ENCODE measurements around the gene ADCY3.

The ADCY3 gene

DNA sequence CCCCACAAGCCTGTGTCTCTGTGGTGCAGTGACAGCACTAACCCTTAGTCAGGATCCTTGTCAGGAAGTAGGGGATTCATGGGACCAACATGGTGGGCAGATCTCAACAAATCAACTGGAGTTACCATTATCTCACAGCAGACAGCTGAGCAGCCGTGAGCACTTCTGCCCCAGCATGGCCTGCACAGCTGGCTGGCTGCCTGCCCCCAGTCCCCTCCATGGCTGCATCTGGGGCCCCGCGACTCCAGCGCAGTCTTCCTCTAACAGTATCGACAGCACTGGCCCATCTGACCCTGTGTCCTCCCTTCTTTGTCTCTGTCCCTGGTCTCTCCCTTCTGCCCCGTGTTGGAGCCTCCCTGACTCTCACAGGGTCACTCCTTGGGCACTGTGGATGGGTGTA is 4.7 kb upstream of the ADCY3 start:
- DNase-seq = no peak

DNA sequence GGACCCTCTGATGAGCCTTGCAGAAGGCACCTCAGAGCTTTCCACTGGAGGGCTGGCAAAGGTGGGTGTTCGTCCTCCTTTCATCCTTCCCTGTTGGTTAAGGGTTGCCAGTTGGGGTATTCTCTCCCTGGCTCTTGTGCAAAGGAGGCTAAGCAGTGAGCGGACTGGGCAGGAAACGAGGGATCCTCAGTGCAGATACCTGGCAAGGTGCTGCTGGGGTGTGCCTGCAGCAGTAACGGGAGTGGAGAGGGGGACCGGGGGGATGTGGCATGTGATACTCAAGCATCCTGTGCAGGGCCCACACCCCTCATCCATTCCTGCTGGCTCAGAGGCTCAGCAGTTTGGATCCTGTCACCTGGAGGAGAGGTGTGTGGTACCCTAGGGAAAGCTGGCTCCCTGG is 4.2 kb upstream of the ADCY3 start:
- no peak for DNase-seq

DNA sequence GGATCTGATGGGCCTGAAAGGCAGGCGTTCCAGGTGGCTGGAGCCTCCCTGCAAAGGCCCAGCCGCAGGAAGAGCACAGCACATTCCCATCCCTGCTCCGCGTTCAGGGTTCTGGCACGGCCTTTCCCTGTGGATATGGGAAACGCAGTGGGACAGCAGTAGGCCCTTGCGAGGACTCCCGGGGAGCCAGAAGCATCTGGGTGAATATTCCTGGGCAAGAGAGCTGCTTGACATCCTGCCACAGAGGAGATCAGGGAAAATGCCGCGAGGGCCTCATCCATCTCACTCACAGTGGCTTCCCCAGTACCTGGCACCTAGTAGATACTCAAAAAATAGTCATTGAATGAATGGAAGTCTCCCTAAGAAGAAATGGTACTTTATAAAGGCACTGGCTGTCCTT is 3.1 kb upstream of the ADCY3 start:
- no peak for DNase-seq

DNA sequence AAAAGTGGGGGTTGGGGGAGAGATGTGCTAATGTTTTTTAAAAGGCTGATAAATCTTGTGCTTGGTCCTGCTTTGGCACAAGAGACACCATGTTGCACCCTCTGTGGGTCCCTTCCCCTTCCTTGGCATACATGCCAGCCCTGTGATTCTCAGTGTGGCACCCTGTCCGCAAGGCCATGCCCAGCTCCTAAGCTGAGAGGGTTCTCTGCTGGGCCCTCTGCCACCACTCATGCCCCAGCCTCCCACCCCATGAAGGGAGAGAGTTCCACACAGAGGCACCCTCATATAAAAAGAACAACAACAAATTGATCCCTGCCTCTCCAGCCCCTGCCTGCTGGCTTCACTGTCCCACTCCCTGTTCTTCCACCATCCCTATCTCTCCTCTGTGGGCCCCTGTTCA is 2.5 kb upstream of the ADCY3 start:
- no peak for DNase-seq

DNA sequence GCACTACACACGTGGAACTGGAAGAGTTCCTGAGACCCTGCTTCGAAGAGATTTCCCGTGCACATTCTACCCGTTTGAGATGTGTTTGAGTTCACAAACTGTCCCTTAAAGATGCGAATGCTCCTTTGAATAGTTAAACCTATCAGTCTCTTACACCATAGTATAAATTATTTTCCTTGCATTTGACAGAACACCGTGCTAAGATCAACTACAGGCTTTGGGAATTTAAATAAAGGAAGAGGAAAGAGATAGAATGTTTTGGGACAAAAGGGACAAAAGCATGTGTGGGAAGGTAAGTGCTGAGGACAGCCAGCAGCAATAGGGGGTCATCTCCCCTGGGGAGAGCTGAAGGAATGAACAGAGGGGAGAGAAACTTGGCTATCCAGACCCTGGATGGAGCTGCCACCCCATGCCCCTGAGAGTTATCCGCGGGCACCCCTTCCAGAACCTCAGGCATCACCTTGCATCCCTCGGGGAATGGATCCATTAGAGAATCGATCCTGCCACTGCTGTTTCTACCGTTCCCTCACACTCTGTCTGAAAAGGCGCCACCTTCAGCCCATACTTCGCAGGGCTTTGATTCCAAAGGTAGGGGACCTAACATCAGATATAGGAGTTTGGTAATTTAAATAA is 888 bp upstream of the ADCY3 start:
- DNase-seq = peak in 1 of 2 donors; percentile 27

DNA sequence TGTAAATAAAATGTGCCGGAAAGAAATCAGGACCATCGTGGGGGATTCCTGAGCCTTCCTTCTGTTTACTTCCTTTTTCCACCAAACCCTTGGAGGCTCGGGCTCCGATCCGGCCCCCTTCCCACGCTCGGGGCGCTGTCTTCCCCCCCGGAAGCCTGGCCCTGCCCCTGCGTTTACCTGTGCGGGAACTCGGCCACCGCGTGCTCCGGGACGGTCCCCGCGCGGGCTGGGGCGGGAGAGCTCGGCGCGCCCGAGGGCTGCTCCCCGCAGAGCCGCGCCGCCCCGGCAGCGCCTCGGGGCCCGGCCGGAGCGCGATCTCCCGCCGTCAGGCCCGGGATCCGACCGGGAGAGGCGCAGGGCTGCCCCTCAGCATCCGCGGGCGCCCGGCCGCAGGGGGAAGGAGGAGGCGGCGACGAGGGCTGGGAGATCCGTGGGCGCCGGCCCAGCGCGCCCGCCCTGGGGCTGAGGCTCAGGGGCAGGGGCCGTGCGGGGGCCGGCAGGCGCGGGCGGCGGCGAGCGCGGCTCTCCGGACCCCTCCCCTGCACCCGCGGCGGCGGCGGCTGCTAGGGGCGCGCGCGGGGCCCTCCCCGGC is 435 bp downstream of the ADCY3 start:
- DNase-seq = no peak

DNA sequence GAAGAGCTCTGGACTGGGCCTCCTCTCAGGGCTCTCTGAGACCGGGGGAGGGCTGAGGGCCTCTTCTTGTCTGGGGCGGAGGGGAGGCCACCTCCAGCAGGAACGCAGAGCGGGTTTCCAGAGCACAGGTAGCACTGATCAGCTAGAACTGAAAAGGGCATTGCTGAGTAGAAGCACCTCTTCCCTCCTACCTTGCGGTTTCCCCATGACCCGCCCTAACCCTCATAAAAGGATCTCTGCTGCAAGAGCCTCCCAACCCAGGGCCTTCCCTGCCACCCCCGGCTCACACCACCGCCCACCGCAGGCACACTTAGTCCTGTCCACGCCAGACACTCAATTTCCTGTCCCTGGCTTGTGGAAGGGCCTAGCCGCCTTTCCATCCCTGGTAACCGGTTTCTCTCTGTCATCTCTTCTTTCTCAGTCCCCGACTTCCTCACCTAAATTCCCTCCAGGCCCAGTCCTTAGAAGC is 966 bp downstream of the ADCY3 start:
- peak; percentile 53 to 68 for DNase-seq

DNA sequence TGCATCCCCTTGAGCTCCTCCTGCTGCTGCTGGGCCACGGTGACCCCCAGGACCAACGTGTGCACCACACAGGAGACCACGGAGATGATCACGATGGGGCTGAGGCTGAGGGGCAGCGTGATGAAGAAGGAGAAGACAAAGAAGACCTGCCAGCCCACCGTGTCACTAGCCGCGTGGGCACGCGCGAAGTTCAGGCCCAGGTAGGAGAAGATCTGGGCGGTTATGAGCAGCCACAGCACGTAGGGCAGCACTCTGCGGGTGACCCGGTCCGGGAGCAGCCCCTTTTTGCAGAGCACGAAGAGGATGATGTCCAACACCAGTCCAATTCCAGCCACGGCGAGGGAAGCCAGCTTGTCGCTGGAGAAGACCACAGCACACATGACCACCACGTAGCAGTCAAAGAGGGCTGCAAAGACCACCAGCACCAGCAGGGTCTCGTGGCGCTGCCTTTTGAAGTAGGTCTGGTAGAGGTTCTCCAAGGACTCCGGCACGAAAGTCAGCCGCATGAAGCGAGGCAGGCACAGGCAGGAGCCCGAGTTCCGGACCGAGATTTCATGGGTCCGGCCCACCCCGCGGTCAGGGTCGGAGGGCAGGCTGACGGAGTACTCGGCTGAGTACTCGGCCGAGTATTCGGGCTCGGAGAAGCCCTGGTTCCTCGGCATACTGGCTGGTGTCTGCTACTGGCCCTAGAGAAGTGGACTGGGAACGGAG is 1.6 kb downstream of the ADCY3 start:
- DNase-seq = no peak

DNA sequence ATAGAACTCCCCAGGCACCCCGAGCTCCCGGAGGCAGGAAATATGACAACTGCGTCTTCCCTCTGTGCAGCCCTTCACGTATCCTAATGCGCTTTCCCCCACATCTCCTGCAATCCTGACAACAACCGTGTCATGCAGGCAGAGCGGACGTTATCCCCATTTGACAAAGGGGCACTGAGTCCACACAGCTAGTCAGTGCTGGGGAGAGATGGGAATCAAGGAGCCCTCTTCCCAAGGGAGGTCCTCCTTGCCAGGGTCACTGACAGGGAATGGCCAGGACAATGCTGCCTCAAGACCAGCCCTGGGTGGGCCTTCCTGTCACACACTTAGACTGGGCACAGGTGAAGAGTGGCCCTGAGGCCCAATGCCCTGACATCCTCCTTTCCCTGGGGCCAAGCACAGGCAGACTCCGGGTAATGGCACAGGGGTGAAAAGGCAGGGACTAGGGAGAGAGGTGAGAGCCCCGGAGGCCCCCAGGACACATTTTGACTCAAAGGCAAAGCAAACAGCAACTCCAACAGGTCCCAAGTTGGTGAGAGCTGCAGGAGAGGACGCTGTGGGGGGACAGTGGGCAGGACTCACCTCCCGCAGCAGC is 2.2 kb downstream of the ADCY3 start:
- DNase-seq = no peak

DNA sequence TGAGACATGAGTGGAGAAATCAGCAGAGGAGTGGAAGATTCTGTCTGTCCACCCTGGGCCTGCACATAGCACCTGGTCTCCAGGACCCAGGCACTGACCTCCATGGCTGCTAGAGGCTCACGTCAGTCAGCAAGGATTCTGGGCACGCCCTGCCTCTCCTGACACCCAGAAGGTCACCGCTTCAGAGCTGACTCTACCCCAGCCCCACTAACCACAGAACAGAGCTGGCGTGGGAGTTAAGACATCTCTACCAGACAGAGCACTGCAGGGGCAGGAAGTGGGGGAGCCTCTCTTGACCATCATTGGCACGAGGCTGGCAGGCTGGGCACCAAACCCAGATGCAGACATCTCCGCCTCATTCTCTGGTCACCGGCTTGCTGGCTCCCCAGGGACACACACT is 3.0 kb downstream of the ADCY3 start:
- no peak for DNase-seq

DNA sequence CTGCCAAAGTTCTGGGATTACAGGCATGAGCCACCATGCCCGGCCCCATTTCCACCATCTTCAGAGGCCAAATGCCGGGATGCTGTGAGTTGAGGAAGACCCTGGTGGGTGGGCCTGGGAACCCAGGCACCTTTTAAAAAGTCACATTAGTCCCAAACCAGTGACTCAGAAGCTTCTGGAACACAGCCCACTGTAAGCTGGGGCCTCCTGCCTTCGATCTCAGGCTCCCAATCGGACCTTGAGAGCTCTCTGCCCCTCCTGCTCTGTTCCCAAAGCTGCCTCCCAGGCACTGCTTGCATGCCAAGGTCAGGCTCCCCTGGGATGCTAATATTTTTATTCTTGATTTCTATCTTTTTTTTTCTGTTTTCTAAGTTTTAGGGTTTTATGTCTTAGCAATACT is 4.2 kb downstream of the ADCY3 start:
- DNase-seq = no peak

DNA sequence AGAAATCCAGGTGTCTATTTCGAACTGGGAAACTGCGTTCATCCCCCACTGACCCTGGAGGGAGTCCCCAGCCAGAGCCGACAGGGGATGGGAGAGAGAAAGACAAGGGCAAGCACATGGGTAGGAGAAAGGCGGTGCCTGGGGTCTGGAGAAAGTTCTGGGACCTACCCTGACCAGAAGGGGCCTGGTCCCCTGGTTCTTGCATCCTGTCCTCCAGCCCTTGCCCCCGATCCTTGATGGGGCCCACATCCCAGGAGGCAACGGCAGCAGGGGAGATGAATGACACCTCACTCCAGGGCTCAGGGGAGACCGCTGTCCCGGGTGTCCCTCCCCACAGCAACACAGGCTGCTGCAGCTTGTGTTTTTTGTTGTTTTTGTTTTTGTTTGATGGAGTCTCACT is 4.9 kb downstream of the ADCY3 start:
- no peak for DNase-seq

DNA sequence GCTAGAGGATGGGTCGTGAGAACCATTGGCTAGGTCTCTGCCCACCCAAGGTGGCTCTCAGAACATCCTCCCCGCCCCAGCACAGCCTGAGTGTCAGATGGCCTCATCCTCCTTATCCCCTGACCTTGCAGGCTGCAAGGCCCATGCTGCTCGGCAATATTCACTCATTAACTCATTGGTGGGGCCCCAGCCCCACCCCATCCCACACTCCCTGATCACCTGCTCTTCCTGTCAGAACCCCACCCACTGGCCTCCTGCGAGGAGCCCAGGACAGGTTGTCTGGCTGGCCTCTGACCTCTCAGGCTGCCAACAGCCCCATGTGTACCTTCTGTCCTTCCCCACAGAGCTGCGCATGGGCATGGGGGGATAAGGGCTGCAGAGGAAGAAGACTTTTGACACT is 5.3 kb downstream of the ADCY3 start:
- DNase-seq = no peak

DNA sequence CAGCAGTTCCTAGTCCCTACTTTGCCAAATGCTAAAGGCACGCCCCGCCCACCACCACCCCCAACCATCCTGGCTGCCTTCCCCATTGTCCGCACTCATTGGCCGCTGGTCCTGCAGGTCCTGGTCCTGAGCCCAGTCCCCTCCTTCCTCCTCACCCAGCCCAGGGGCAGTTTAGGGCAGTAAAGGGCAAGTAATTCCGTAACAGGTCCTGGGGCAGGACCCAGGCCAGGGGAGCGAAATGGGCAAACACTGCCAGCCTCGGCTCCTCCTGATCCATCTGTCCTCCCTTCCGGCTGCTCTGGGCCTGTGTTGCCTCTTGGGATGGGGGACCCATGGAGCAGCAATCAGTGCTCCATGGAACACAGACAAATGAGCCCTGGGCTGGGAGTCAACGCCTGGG is 6.1 kb downstream of the ADCY3 start:
- no peak for DNase-seq

DNA sequence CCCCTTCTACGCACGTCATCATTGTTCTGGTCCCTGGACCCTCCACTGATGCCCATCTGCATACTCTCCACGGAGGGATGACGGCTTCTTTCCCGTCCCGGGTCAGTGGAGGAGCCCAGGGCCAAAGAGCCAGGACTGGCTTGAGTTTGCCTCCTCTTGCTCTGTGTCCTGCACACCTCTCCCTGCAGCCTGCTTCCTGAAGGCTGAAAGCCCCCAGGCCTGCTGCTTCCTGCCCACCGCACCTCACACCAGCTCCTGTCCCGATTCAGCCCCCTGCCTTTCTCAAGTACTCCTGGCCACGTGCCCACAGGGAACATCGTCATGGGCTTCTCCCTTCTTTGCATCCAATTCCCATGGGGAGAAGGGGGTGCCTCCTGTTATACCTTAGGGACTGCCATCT is 7.1 kb downstream of the ADCY3 start:
- no peak for DNase-seq

DNA sequence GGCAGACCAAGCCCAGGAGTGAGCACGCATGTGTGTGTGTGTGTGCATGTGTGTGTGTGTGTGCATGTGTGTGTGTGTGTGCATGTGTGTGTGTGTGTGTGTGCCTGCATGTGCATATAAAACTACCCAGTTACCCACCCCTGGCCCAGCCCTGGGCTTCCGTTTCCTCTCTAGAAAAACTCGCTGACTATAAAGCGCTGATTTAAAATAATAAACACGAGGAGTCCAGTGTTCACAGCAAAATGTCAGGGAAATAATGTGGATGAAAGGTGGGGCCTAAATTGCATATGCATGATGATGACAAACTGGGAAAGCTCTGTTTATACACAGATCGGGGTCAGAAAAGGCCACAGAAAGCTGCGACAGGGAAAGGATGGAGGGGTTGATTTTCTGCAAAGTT is 7.5 kb downstream of the ADCY3 start:
- DNase-seq = no peak

DNA sequence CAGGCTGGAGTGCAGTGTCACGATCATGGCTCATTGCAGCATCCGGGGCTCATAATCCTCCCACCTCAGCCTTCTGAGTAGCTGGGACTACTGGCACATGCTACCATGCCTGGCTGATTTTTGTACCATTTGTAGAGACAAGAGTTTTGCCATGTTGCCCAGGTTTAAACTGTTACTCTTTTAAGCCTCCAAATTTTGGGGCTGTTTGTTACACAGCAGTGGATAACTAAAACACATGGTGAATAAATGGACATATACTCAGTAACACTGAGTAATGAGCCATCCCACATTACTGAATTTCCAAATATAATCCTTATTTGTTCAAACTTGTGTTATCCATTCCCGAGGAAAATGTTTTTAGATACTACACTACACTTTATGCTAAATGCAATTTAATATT is 9.8 kb downstream of the ADCY3 start:
- no peak for DNase-seq

DNA sequence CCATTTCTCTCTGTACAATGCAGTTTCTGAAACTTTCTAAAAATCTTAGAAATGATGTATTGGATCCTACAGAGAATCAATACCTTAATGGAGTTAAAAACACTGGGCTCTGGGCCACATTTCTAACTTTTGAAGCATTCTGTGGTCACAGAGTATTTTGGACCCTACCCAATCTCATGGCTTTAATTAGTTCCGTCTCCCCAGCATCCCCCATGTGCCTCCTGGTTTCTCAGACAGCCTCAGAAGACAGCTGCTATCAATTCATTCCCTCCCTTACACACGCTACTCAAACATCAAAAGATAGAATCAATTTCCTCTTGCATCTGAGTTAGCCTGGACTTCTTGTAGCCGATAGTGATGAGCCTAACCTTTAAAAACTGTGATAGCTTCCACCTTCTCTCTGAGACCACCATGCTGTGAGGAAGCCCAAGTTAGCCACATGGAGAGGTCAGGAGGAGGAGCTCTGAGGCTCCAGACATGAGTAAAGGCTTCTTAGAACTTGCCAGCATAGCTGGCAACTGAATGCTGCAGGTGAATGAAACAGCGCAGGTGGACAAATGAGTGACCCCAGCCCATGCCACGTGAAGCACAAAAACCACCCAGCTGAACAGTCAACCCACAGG is 10.4 kb downstream of the ADCY3 start:
- no peak for DNase-seq

DNA sequence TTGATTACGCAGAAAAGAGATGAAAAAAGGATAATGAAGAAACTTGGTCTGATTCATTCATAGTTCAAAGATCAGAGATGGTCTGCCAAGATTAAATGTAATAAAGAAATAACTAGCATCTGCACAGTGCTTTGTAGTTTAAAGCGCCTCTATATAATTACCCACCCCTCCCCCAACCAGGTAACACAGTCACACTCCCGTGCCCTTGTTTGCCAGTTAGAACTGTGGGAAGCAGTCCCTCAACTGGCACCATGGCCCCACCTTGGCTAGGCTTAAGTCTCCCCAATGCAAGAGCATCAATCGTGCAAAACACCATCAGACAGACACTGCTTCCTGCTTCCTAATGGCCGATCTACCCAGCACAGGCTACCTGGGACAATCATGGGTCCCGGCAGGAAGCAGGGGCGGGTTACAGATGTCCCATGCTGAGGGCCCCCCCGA is 11.6 kb downstream of the ADCY3 start:
- DNase-seq = no peak

DNA sequence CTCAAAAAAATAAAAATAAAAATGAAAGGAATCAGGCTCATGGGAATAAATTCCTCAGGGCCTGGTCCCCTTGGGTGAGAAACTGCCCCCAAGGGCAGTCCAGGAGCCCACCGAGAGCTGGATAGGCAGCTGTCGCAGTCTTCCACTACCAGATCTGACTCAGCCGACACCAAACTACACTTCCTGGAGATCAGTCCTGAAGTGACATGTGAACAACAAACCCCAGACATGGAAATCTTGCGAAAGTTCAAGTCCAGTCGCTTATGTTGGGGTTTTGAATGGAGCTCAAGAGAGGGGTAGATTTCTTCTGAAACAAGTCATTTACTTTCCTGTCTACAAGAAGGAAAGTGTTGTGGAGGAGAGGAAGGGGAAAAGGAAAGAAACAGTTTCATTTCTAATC is 12.9 kb downstream of the ADCY3 start:
- no peak for DNase-seq

DNA sequence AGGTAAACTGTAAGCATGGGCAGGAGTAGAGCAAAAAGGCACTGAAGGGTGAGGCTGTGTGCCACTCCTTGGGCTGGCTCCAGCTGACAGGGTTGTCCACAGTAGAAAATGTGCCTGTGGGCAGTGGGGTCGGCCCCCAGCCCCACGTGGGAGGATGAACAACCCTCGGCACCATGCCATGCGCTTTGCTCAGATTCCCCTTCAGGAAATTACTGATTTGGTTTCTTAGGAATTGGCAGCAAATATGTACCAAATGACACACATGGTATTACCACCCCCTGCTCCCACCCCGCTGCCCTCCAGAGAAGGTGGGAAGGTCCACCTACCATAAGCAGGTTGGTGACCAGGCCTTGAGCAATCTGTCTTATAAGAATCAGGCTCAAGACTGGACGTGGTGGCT is 13.6 kb downstream of the ADCY3 start:
- DNase-seq = no peak

DNA sequence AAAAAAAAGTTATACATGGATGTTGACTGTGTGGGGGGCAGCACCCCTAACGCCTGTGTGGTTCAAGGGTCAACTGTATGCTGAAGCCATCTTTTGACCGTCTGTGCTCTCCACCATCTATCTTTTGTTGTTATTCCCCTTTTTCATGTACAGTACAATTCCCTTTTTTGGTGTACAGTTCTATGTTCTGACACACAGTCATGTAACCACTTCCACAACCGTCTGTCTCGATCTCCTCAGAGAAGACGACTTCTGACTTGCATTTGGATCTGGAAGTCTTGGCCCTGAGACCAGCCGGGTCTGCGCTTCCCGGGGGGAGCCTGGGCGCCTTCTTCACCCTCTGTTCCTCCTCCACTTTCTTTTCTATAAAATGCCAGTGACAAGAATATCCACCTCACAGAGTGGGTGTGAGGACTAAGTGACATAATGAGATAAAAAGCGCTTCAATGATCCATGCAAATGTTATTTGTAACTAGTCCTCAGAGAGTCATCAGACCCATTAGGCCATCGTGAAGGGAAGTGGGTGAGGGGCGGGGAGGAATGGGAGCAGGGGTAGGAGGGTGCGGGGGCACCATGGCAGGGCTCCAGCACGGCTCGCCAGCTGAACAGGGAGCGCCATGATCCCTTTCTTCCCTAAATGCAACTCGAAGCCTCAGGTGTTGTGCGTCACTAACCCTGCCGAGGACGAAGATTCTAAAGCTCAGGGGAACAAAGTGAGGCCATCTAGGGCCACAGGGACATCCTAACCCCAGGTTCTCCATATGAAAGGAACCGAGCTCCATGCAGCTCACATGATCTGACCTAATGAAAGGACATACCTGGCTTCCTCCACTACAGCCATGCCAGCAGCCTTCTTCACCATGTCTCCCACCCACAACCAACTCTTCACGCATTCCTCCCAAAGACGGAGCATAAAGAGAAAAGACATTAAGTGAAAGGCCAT is 16.6 kb downstream of the ADCY3 start:
- DNase-seq = no peak
